HCT116 (cell line): Measurements from ENCODE around the gene PFN3. TPM values are rescaled to one million over a fixed set of nuclear protein-coding genes. Genes with fewer than 3 reads are reported as not detected.

Experiments used
- ATAC-seq: fragments of 200-7000 bp; cut with Tn5 transposase; 2 replicates; pipeline ENCODE4 v1.9.1; 2020; ENCODE audit warnings: mild to moderate bottlenecking, moderate library complexity
- BruUV-seq: library from RNA; stranded (reverse); fragments of 400-500 nt; replicated peaks from 2 replicates; lab custom pipeline; 2021; lab: Mats Ljungman, UMichigan
- CTCF ChIA-PET: fragments of 300-600 bp; sonication (Branson Sonifier 250); formaldehyde crosslinking; loops from one replicate; lab custom pipeline; 2021; ENCODE audit warnings: antibody characterized with exemption; lab: Charles Lee
- POLR2A ChIA-PET: fragments of 300-600, 350-600 bp; sonication (Branson Sonifier 250); formaldehyde crosslinking; loops from one replicate; lab custom pipeline; 2021; ENCODE audit warnings: antibody characterized with exemption; lab: Charles Lee
- RAD21 ChIA-PET, 2 experiments: fragments of 300-600 bp; sonication (Branson Sonifier 250); formaldehyde crosslinking; loops; one replicate each; lab custom pipeline; 2023; ENCODE audit warnings: low total read pairs in 2 of 2; ENCODE audit not compliant: uncharacterized antibody in 2 of 2, unreplicated experiment in 2 of 2, low non-redundant PET in 1 of 2; lab: Charles Lee
- DNase-seq: peaks from one replicate; pipeline ENCODE4 v3.0.0-alpha.2; 2010; ENCODE audit warnings: low read depth, low spot score
- H2AFZ ChIP-seq: fragments of 200-600 bp; shearing (Covaris generic), sonication (generic); 2 replicates; pipeline ENCODE4 v1.6.1; 2017; ENCODE audit warnings: low read depth, mixed run types, mixed read lengths, antibody characterized with exemption, low read length; ENCODE audit not compliant: poor library complexity, severe bottlenecking
- H3K27ac ChIP-seq: 2 replicates; pipeline ENCODE4 v1.5.1; 2012; ENCODE audit warnings: low read depth, low read length
- H3K27me3 ChIP-seq: fragments of 200-600 bp; sonication (generic); 2 replicates; pipeline ENCODE4 v1.6.1; 2016; ENCODE audit warnings: mixed run types, low read length, mixed read lengths; ENCODE audit not compliant: insufficient read depth
- H3K36me3 ChIP-seq, 2 experiments: fragments of 200-500 bp in 1 of 2; fragments of 200-600 bp in 1 of 2; sonication (Bioruptor generic) in 1 of 2; sonication (generic) in 1 of 2; 2 replicates each; pipeline versions ENCODE4 v1.5.1 to v1.6.1; 2014 to 2016; ENCODE audit warnings: low read length in 2 of 2, inconsistent platforms in 1 of 2, mixed read lengths in 1 of 2, mixed run types in 1 of 2; ENCODE audit not compliant: insufficient read depth in 2 of 2, control insufficient read depth in 1 of 2
- H3K4me1 ChIP-seq, 2 experiments: fragments of 200-600 bp in 1 of 2; sonication (generic) in 1 of 2; 2 replicates each; pipeline versions ENCODE4 v1.5.1 to v1.6.1; 2012 to 2017; ENCODE audit warnings: low read length in 2 of 2, inconsistent platforms in 1 of 2, mild to moderate bottlenecking in 1 of 2, mixed read lengths in 1 of 2, mixed run types in 1 of 2, moderate library complexity in 1 of 2; ENCODE audit not compliant: insufficient read depth in 2 of 2, control insufficient read depth in 1 of 2
- H3K4me2 ChIP-seq: fragments of 200-600 bp; sonication (generic); 2 replicates; pipeline ENCODE4 v1.6.1; 2017; ENCODE audit warnings: mixed run types, low read length, mixed read lengths
- H3K4me3 ChIP-seq, 2 experiments: fragments of 200-600 bp in 1 of 2; sonication (generic) in 1 of 2; replicated peaks in 1 of 2; 2 replicates each; pipeline ENCODE4 v1.5.1; 2011 to 2016; ENCODE audit warnings: low read length in 2 of 2, control low read depth in 1 of 2, low read depth in 1 of 2, mild to moderate bottlenecking in 1 of 2, mixed read lengths in 1 of 2, mixed run types in 1 of 2
- H3K79me2 ChIP-seq: fragments of 200-600 bp; sonication (generic); 2 replicates; pipeline ENCODE4 v1.6.1; 2017; ENCODE audit warnings: mild to moderate bottlenecking, mixed run types, low read length, moderate library complexity, mixed read lengths; ENCODE audit not compliant: insufficient read depth
- H3K9ac ChIP-seq: fragments of 200-600 bp; sonication (generic); 2 replicates; pipeline ENCODE4 v1.6.1; 2016; ENCODE audit warnings: low read length, mixed read lengths
- H3K9me2 ChIP-seq: fragments of 200-600 bp; sonication (generic), shearing (Covaris generic); 2 replicates; pipeline ENCODE4 v1.6.1; 2017; ENCODE audit warnings: mixed run types, mild to moderate bottlenecking, moderate library complexity; ENCODE audit not compliant: insufficient read depth
- H3K9me3 ChIP-seq, 2 experiments: fragments of 200-500 bp in 1 of 2; fragments of 200-600 bp in 1 of 2; sonication (Bioruptor generic) in 1 of 2; sonication (generic) in 1 of 2; 2 replicates each; pipeline ENCODE4 v1.6.1; 2014 to 2017; ENCODE audit warnings: low read length in 2 of 2, mixed read lengths in 2 of 2, inconsistent platforms in 1 of 2, low read depth in 1 of 2, mild to moderate bottlenecking in 1 of 2, mixed run types in 1 of 2, moderate library complexity in 1 of 2; ENCODE audit not compliant: control insufficient read depth in 1 of 2, insufficient read depth in 1 of 2
- H4K20me1 ChIP-seq: fragments of 200-600 bp; sonication (generic), shearing (Covaris generic); 2 replicates; pipeline ENCODE4 v1.6.1; 2017; ENCODE audit warnings: mixed run types, mild to moderate bottlenecking, moderate library complexity; ENCODE audit not compliant: insufficient read depth
- ATF3 ChIP-seq: IDR thresholded peaks from 2 replicates; pipeline ENCODE4 v1.6.1; 2012
- CBX3 ChIP-seq: IDR thresholded peaks from 2 replicates; pipeline ENCODE4 v1.6.1; 2012; ENCODE audit warnings: low read depth
- CEBPB ChIP-seq: IDR thresholded peaks from 2 replicates; pipeline ENCODE4 v1.6.1; 2012; ENCODE audit warnings: low read depth
- EGR1 ChIP-seq: IDR thresholded peaks from 2 replicates; pipeline ENCODE4 v1.6.1; 2012; ENCODE audit warnings: low read depth
- ELF1 ChIP-seq: IDR thresholded peaks from 2 replicates; pipeline ENCODE4 v1.6.1; 2012; ENCODE audit warnings: low read depth, borderline replicate concordance
- EZH2 ChIP-seq: fragments of 200-600 bp; sonication (generic); IDR thresholded peaks from 2 replicates; pipeline ENCODE4 v1.6.1; 2017; ENCODE audit warnings: antibody characterized with exemption, mixed run types
- EZH2phosphoT487 ChIP-seq: fragments of 200-600 bp; IDR thresholded peaks from 2 replicates; pipeline ENCODE4 v1.6.1; 2018; ENCODE audit warnings: antibody characterized with exemption, borderline replicate concordance
- FOSL1 ChIP-seq: IDR thresholded peaks from 2 replicates; pipeline ENCODE4 v1.6.1; 2012; ENCODE audit warnings: low read depth
- JUND ChIP-seq: IDR thresholded peaks from 2 replicates; pipeline ENCODE4 v1.6.1; 2012
- POLR2A ChIP-seq: IDR thresholded peaks from 2 replicates; pipeline ENCODE4 v1.7.0; 2011; ENCODE audit warnings: borderline replicate concordance; ENCODE audit not compliant: insufficient read depth, insufficient read length; ENCODE audit errors: extremely low read depth
- SIN3A ChIP-seq: IDR thresholded peaks from 2 replicates; pipeline ENCODE4 v1.6.1; 2012; ENCODE audit warnings: low read depth
- SP1 ChIP-seq: IDR thresholded peaks from 2 replicates; pipeline ENCODE4 v1.6.1; 2012; ENCODE audit warnings: low read depth
- SRF ChIP-seq: IDR thresholded peaks from 2 replicates; pipeline ENCODE4 v1.6.1; 2012; ENCODE audit warnings: low read depth
- YY1 ChIP-seq: IDR thresholded peaks from 2 replicates; pipeline ENCODE4 v1.6.1; 2011; ENCODE audit warnings: low read length, low read depth, moderate library complexity, mild to moderate bottlenecking; ENCODE audit not compliant: insufficient replicate concordance; ENCODE audit errors: extremely low read depth
- ZBTB33 ChIP-seq: IDR thresholded peaks from 2 replicates; pipeline ENCODE4 v1.6.1; 2011; ENCODE audit warnings: mild to moderate bottlenecking, low read length, moderate library complexity; ENCODE audit not compliant: insufficient replicate concordance; ENCODE audit errors: extremely low read depth
- ZNF274 ChIP-seq: fragments of 200-500 bp; sonication (Bioruptor generic); IDR thresholded peaks from 2 replicates; pipeline ENCODE4 v1.6.1; 2014; ENCODE audit warnings: mild to moderate bottlenecking, low read depth, low read length, inconsistent platforms
- intact Hi-C: fragments of 100-400 bp; cut with micrococcal nuclease; formaldehyde crosslinking; loops from 2 replicates; pipeline ENCODE4 v1.10.0; 2022
- total RNA-seq: library from RNA; stranded (reverse); gene quantifications from one replicate; pipeline ENCODE4 v1.2.1, GENCODE V29; 2021; ENCODE audit not compliant: unreplicated experiment
- TF ChIP-seq, protein P1 (sequence below): IDR thresholded peaks from 2 replicates; pipeline ENCODE4 v1.6.1; 2012; ENCODE audit warnings: low read depth
- TF ChIP-seq, protein P2 (sequence below): IDR thresholded peaks from 2 replicates; pipeline ENCODE4 v1.6.1; 2012

PFN3 gene
- total RNA-seq, 1 experiment from 2014 or later = not detected

DNA sequence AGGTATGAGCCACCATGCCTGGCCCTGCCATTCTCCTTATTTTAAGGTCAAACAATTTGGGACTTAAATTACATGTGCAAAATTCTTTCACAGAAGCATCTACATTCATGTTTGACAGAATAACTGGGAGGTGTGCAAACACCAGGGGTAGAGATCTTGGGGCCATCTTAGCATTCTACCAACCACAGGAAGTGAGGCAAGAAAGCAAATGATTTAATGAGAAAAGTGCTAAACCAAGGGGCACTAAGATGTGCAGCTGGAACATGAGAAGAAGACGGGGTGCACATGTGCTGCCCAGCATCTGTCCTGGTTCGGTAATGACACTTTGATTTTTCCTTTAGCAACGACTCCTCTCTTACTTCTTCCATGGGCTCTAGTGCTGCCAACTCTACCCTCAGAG is 10.1 kb upstream of the PFN3 start:
- Histone ChIP-seq H2AFZ (no peak overlapping the region), H3K9me3 (no peaks in the 10 kb centered on the region), H3K4me3 (no peak overlapping the region), H3K4me1 (peaks cover 0 to 5% of the 10 kb centered on the region in 2 experiments; a peak in 1 of 4 replicates), H3K27ac (no peak overlapping the region), H3K79me2 (no peaks in the 10 kb centered on the region), H3K4me2 (no peak overlapping the region), H3K27me3 (no peaks in the 10 kb centered on the region), H3K36me3 (no peaks in the 10 kb centered on the region), H3K9me2 (no peaks in the 10 kb centered on the region), H3K9ac (no peak overlapping the region), H4K20me1 (no peaks in the 10 kb centered on the region)
- ChIA-PET RAD21 (no interaction called here), POLR2A (no interaction called here), CTCF (interaction anchor here (1.0 kb wide), 1 partner anchor 40 kb away, joined by 3 read pairs; no protein-coding TSS in a partner anchor)
- BruUV-seq = no TSS peak
- ATAC-seq (no peak), DNase-seq (no peak)
- TF ChIP-seq YY1 (no peak), POLR2A (no peak), FOSL1 (no peak), CBX3 (no peak), CEBPB (no peak), EZH2phosphoT487 (no peak), ATF3 (no peak), JUND (no peak), ELF1 (no peak), SIN3A (no peak), SP1 (no peak), ZBTB33 (no peak), SRF (no peak), EZH2 (no peak), ZNF274 (no peak), EGR1 (no peak)
- TF ChIP-seq, protein P1, sequence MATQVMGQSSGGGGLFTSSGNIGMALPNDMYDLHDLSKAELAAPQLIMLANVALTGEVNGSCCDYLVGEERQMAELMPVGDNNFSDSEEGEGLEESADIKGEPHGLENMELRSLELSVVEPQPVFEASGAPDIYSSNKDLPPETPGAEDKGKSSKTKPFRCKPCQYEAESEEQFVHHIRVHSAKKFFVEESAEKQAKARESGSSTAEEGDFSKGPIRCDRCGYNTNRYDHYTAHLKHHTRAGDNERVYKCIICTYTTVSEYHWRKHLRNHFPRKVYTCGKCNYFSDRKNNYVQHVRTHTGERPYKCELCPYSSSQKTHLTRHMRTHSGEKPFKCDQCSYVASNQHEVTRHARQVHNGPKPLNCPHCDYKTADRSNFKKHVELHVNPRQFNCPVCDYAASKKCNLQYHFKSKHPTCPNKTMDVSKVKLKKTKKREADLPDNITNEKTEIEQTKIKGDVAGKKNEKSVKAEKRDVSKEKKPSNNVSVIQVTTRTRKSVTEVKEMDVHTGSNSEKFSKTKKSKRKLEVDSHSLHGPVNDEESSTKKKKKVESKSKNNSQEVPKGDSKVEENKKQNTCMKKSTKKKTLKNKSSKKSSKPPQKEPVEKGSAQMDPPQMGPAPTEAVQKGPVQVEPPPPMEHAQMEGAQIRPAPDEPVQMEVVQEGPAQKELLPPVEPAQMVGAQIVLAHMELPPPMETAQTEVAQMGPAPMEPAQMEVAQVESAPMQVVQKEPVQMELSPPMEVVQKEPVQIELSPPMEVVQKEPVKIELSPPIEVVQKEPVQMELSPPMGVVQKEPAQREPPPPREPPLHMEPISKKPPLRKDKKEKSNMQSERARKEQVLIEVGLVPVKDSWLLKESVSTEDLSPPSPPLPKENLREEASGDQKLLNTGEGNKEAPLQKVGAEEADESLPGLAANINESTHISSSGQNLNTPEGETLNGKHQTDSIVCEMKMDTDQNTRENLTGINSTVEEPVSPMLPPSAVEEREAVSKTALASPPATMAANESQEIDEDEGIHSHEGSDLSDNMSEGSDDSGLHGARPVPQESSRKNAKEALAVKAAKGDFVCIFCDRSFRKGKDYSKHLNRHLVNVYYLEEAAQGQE = no peak
- TF ChIP-seq, protein P2, sequence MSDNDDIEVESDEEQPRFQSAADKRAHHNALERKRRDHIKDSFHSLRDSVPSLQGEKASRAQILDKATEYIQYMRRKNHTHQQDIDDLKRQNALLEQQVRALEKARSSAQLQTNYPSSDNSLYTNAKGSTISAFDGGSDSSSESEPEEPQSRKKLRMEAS = no peak
- intact Hi-C loops = no loop called here
